Measurements from ENCODE around the gene LRMDA.

The LRMDA gene

DNA sequence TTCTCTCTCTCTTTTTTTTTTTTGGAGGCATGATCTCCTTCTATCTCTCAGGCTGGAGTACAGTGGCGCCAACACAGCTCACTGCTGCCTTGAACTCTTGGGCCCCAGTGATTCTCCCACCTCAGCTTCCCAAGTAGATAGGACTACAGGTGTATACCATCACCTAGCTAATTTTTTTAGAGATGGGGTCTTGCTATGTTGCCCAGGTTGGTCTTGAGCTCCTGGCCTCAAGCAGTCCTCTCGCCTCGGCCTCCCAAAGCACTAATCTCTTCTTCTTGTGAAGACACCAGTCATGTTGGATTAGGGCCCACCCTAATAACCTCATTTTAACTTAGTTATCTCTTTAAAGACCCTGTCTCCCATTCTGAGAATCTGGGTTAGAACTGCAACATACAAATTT, 45.6 kb downstream of the LRMDA start:
- no peak for DNase-seq (ENCODE audit: low spot score)

DNA sequence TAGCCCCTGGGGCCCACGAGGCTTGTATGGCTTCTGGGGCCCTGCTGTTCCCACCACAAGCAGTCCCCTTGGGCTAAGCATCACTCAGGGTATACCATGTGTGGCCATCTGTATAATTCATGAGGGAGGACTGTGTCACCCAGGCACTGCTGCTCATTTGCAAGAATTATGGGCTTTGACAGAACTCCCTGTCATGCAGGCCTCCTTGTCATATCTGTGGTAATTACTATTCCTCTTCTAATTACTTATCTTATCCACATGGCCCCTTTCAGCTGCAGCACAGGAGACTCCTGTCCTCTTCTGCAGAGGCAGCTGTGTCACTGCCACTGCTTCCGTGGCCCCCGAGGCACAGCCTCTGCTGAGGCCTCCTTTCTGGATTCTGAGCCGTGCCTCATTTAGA, 46.3 kb downstream of the LRMDA start:
- DNase-seq (ENCODE audit: low spot score), result no peak

DNA sequence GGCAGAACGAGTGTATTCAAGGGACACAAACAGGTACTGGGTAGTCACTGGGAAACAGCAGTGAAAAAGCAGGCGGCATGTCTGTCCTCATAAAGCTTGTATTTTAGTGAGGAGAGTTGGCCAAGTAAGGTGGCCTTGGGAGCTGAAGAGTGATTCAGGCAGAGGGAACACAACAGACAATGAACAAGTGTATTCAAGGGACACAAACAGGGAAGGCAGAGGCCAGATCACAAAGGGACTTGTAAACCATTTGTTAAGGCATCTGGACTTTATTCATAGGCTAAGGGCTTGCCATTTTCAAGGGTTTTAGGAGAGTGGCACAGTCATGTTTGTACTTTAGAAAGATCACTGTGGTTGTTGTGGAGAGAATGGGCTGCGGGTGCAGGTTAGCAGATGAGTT, 49.0 kb downstream of the LRMDA start:
- DNase-seq (ENCODE audit: low spot score), result no peak

DNA sequence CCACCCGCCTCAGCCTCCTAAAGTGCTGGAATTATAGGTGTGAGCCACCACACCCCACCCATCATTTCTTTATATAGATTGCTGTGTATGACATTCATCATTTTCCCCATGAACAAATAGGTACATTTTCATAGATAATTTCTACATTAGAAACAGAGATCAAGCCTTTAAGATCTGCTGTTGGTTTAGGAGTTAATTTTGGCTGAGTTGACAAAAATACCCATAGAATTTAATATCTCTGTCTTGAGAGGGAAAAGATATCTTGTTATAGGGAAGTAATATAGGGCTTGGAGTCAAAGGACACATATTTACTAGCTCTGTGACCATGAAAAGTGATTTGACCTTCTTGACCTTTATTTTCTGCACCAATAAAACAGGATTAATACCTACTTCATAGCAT, 51.8 kb downstream of the LRMDA start:
- DNase-seq (ENCODE audit: low spot score), result no peak

DNA sequence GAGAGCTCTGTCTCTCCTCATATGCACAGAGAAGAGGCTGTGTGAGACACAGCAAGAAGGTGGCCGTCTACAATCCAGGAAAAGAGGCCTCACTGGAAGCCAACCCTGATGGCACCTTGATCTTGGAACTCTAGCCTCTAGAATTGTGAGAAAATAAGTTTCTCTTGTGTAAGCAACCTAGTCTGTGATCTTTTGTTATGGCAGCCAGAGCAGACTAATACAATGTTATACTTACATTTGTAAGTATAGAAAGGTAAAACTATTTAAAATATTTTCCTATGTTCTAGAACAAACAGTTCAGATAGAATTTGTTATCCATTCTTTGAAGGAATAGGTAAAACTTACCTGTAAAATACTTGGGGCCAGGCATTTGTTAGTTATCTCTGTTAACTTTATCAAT, 53.3 kb downstream of the LRMDA start:
- DNase-seq (ENCODE audit: low spot score), result no peak

DNA sequence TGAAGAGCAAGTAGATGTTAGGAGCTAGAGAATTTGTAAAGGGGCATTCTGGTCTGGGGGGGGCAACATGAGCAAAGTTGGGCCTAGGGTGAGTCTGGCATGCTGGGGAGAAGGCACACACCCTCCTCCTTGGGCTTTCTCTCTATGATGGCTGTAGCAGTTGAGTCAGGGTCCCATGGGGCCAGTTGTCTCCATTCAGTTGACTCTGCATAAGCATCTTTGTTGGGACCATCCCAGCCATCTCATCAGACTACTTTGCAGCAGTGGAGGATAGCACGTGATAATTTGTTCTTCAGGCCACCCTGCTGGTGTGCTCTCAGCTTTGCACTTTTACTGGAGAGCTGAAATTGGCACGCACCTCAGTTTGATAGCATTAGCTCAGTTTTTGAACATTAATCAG, 55.2 kb downstream of the LRMDA start:
- no peak for DNase-seq (ENCODE audit: low spot score)

DNA sequence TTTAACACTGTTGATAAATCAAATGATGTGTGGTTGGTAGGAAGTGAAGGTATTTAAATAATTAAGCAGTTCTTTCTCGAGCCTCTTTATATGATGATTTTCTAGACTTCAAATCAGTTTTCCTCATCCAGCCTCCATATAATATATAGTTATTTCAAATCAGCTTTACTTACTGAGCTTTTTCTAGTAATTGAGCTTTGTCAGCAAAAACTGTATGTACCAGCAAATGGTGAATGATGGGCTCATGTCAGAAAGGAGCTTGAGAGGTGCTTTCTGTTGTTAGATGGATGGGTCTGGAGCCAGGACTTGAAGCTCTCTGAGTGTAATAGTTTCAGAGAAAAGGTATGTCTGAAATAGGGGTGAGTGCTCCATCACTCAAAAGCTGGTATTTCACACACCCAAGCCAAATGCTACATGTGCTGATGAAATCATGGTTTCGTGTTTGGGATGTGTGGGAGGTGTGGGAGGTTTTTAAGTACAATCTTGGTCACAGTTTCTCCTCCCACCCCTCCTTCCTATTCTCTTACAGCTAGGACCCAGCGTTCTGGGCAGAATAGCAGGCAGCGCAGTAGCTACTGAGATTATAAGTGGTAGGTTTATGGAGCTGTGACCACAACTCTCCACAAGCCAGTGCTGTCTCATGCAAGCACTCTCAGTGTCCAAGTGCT, 55.8 kb downstream of the LRMDA start:
- DNase-seq (ENCODE audit: low spot score), result no peak

DNA sequence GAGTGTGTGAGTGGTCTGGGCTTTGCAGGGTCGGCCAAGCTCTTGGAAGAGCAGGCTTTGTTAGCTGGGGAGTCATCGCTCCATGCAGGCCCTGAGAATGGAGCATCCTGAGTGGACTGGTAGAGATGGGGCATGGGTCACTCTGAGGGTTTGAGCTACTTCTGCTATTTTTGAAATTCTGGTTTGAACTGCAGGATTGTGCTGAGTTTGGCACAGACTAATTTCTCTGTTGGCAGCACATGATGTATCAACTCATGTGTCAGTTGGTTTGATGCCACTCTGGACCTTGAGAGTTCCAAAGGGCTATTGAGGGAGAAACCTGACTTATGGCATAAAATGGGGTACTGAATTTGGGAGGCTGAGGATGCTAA, 56.3 kb downstream of the LRMDA start:
- no peak for DNase-seq (ENCODE audit: low spot score)

DNA sequence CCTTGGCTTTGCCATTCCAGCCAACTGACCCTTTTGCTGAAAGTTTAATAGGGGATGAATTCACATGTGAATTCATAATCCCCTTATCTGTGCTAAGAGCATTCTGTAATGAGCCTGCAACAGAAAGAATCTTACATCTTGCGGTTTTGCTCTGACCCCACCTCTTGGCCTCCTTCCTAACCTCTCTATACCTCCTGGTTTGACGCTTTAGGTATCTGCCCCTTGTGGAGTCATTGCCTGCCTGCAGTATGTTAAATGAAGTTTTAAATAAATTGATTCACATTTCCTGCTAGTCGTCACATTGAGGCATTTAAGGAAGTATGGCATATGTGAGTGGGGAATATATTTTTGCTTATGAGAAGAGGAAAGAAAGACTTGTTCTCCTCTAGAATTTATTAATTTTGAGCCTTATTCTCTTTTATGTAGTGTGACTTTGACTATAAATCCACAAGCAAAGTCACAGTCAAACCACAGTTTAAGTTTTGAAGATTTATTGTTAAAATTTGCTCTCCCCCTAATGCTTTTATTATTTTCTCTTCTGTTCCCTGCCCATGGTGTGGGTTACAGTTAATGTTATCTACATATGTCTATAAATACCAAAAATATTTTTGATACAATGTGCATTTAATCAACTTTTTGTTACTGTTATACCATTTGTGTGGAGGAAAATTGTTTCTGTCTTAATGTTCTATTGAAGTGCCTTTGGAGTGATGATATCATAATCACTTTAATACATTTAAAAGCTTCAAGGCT, 60.9 kb downstream of the LRMDA start:
- no peak for DNase-seq (ENCODE audit: low spot score)

DNA sequence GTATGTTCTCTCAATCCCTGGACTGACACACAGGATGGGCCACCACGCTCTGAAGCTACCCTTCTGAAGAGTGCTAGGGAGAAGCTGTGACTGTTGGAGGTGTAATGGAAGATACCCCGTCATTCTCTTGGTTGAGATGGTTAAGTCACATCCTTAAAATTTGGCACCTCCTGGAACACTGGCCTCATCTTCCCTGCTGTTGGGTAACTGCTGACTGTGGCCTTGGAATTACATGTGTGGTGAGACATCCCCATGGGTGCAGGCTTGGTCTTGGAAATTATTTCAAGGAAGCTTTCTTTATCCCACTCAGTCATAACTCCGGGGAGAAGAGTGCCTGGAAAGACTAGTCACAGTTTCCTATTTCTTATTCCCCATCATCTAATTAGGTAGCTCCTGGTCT, 62.0 kb downstream of the LRMDA start:
- peak; percentile 38 for DNase-seq (ENCODE audit: low spot score)

DNA sequence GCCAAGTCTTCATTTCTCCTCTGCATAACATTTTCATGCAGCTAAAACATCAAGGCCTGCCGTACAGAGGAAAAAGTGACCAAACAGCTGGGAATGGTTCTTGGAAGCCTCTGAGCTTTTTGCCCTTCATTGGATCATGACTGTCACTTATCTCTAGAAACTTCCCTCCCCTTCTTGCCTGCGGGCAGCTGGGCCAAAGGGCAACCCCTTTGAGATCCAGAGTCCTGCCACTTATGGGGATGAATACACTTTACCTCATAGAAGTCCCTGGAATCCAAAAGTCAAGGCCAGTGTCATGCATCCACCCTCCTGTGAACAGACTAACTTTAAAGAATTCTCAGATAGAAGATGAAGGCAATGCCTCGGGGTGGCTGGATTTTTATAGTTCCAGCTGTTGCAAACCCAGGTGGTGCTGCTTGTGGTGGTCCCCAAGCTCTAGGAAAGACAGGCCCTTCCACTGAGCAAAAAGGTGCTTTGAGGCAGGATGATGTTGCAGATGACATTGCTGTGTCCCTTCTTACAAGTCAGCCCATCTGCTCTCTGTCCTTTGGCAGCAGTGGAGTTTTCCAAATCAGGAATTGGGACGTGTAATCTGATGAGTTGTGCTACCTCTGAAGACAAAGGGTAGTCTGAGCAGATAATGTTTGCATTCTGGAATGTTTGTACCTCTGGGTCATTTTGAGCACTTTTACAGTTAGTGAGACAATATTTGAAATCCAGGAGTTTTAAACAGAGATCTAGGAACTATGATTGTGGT, 64.2 kb downstream of the LRMDA start:
- no peak for DNase-seq (ENCODE audit: low spot score)

DNA sequence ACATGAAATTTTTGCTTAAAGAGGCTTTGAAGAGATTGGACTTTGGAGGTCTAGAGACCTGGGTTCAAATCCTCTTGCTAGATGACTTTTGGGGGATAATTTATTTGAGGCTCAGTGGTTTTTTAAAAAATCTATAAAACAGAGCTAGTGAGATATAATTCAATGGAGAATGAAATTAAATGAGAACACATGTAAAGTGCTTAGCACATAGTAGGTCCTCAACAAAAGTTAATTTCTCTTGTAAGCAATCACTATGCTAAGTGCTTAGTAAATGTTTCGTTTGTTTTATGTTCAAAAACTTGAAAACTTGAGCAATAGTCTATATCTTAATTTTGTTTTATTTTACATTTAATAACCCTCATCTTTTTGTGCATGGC, 64.8 kb downstream of the LRMDA start:
- DNase-seq (ENCODE audit: low spot score), result no peak

DNA sequence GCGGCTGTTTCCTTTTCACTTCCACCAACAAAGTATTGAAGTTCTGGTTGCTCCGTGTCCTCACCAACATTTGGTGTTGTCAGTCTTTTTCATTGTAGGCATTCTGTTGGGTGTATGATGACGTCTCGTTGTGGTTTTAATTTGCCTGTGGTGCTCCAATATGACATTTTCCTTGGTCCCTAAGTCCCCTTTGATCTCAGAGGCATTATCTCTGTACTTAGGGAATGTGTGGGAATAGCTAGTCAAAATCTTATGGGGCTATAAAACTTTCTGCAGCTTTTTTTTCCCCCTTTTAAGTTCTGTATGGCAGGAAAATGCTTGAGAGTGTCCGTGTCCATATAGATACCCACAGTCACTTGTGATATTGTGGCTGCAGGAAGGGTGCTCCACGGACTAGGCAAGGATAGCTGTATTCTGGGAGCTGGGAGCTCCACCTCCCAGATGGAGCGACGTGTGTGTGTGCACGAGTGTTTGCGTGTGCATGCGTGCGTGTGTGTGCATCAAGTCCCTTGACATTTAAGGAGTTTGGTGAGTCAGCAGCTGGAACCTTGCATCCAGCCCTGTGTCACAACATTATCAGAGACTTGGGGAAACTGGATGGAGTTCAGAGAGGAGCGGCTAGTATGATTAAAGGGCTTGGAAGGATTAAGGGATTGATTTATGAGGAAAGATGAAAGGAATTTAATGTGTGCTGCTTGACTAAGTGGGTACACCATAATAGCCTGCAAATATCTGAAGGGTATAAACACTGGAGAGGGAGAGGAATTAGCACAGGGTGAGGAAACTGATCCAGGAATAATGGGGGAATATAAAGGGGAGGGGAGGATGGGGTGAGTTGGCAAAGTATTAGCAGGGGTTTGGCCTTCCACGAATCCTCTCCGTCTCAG, 66.8 kb downstream of the LRMDA start:
- peak; percentile 81 for DNase-seq (ENCODE audit: low spot score)

DNA sequence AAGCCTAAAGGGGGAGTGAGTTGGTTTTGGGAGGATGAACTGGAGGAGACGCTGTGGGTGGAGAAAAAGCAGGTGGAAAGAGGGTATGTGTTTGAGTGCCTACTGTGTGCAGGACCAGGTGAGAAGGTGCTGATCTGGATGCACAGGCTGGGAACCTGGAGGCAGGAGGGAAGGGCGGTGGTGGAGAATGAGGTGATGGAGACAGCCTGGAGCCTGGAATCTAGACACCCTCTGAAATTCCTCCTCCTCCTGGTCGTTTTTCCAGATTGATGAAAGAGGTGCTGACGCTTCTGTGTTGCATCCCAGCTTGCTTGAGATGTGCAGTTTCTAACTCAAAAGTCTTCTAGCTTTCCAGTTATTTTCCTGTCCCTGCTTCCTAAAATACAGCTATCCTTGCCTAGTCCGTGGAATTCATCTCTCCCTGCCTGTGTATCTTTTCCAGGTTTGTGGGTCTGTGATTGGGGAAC, 67.5 kb downstream of the LRMDA start:
- DNase-seq (ENCODE audit: low spot score), result peak; percentile 25

DNA sequence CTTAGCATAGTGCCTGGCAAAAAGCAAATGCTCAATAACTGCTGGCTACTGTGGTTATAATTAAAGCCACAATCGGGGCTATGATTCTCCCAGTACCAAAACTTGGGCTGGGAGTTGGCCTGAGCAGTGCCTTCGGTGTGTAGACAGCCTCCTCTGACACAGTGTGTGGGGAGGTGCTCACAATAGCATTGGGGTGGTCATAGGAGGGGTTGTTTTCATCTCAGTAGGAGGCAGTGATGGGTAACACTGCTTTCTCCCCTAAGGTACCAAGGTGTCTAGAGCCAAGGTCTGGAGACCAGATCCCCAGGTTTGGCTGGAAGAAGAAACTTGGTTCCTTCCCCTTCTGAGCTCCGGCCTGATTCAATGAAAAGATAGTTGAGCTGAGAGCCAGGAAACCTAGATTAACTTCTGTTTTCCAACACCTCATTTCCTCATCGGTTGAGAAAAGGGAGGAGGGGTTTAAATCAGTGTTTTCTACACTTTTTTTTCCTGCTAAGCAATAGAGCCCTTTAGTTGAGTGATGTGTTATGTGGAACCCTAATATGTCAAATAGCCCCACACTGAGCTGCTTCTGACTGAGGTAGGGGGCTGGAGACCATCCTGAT, 68.2 kb downstream of the LRMDA start:
- no peak for DNase-seq (ENCODE audit: low spot score)

DNA sequence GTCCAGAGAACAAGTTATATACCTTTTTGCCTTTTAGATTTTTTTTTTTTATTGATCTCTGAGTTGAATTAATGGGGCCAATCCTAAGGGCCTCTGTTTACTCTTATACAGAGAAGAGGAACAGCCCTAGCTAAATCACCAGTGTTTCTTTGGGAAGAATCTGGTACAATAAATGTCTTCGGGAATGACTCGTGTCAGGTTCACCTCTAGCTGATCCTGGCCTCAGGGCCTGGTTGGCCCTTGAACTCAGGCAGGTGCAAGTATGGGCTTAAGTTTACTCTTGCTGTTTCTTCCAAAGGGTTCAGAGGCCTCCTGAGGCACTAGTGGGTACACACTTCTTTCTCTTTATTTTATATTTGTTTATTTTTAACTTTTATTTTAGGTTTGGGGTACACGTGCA, 71.0 kb downstream of the LRMDA start:
- DNase-seq (ENCODE audit: low spot score), result no peak

DNA sequence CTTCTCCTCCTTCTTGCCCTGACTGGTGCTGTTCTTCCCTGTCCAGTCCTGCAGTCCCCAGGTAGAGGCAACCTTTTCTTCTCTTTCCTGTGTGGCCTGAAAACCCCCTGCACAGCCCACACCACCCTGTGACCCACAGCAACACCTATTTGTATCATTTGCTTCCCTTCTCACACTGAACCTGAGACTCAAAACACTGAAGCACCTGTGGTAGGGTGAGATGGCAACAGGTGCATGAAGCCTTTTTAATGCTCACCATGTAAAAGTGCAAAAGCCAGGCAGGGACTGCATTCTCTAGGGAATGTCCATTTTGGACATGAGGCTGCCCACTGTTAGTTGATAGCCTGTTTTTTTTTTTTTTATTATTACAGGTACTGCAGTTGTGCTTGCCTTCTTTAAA, 71.4 kb downstream of the LRMDA start:
- no peak for DNase-seq (ENCODE audit: low spot score)

DNA sequence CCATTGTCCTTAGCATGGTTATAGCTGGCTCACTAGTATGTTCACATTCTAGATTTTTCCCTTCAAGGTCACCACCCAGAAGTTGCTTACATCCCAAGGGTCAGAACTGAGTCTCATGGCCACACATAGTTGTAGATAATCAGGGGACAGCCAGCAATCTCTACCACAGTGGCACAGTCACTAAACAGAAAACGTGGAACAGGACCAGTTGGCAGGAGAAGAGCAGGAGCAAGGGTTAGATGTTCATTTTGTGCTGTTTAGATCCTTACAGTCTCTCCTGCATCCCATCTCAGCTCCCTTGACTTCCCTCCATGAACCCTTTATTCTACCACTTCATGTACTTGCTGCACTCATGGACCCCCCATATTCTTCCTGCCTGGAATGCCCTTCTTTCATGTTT, 73.9 kb downstream of the LRMDA start:
- DNase-seq (ENCODE audit: low spot score), result no peak

DNA sequence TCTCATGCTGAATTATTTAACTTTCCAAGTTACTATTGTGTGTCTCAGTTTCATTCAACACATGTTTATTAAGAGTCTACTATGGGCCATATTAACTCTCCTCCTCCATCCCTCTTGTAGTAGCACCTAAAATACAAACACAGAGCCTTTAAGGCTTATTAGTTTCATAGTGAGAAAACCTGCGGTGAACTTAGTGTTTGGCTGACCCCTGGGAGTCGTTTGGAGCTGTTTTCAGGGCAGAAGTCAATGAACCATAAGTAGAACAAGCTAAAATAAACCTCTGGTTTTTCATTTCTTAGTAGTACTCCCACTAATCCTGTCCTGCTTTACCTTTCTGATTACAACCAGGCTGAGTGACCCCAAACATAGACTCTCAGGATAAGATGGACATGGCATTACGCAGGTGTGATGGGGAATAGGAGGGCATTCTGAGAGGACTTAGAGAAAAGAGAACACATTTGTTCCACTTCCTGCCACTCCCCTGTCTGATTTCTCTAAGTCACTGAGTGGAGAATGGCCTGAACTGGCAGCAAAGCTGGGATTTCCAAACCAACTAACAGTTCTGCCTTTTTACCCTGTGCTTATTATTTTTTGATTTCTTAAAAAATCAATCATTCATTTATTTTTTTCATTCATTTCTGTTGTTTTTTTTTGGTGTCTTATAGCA, 74.5 kb downstream of the LRMDA start:
- DNase-seq (ENCODE audit: low spot score), result no peak

DNA sequence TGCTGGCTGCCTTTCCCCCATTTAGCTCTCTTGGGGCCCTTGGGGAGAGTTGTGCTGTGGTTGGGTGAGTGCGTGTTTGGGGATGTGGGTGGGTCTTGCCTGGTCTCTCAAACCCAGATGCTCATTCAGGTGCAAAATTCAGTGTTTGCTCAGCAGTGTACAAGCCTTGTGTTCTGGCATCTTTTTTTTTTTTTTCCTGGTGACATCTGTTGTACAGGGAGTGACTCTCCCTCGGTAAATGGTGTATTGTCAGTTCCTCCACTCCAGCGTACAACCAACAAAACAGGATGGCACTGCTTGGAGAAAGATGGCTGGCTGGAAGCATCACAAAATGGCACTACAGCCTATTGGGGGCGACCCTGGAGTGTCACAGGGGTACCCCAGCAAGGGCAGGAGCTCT, 75.5 kb downstream of the LRMDA start:
- DNase-seq (ENCODE audit: low spot score), result no peak

DNA sequence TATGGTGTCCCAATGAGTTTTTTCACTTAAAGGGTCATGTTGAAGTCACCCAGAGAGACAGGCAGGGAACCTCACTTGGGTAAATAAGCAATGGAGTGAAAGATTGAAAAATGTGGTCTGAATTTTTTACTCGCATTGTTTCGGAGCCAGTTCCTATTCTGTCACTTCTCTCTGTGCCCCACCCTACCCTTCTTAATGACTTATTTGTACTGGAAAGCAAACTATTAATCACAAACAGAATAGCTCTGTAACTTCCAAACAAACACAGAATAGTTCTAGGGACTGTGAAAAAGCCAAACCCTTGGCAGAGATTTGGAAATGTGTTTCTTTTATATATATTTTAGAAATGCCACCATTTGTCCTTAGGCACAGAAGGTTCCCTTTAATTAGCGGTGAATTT, 76.0 kb downstream of the LRMDA start:
- no peak for DNase-seq (ENCODE audit: low spot score)
